ENCODE data around the gene COL25A1. TPM values are rescaled to one million over a fixed set of nuclear protein-coding genes. Genes with fewer than 3 reads are reported as not detected.

COL25A1 gene
- polyA plus RNA-seq, 1 experiment: not detected

DNA sequence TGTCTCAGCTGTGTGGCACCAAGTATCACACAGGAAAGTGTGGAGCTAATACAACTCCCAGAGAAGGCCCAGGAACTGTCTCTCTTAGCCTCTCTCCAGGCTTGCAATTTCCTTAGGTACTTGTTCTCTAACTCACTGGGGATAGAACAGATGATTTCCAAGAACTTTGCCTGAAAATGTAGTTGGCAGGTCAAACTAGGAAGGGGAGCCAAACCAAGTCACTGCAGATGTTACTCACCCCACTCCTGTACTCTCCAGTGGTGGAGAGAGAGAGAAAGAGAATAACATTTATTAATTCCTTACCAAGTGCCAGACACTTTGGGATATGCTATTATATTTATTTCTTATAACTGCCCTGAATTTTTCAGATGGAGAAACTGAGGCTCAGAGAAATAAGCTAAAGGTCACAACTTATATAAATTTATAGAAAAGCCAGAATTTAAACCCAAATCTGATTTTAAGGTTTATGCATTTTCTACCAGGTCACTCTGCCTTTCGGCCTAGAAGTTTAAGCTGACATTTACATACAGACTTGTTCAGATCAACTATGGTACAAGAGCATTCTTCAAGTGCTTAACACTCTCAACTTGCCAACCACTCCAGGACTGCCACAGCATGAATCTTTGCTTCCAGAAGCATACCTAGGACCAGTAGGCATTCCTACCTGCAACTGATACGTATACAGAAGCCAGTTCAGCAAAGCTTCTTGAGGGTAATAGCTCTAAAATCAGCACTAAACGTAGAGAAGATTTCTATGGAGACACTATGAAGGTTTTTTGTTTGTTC, 291.0 kb downstream of the COL25A1 start:
- Histone ChIP-seq H3K36me3 (ENCODE audit: control insufficient read depth, insufficient read depth, low read length) (no peaks in the 10 kb centered on the region), H3K4me3 (ENCODE audit: low read depth, low read length) (no peak overlapping the region), H3K27me3 (ENCODE audit: control insufficient read depth, insufficient read depth, low read length) (no peaks in the 10 kb centered on the region)
- ChIA-PET POLR2A (no interaction called here), CTCF (no interaction called here)
- no peak for DNase-seq (ENCODE audit: low read depth)
- TF ChIP-seq, protein P1, sequence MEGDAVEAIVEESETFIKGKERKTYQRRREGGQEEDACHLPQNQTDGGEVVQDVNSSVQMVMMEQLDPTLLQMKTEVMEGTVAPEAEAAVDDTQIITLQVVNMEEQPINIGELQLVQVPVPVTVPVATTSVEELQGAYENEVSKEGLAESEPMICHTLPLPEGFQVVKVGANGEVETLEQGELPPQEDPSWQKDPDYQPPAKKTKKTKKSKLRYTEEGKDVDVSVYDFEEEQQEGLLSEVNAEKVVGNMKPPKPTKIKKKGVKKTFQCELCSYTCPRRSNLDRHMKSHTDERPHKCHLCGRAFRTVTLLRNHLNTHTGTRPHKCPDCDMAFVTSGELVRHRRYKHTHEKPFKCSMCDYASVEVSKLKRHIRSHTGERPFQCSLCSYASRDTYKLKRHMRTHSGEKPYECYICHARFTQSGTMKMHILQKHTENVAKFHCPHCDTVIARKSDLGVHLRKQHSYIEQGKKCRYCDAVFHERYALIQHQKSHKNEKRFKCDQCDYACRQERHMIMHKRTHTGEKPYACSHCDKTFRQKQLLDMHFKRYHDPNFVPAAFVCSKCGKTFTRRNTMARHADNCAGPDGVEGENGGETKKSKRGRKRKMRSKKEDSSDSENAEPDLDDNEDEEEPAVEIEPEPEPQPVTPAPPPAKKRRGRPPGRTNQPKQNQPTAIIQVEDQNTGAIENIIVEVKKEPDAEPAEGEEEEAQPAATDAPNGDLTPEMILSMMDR (IDR thresholded peaks at IDR 0.05; ENCODE audit: insufficient read depth, low read depth, low read length): no peak

DNA sequence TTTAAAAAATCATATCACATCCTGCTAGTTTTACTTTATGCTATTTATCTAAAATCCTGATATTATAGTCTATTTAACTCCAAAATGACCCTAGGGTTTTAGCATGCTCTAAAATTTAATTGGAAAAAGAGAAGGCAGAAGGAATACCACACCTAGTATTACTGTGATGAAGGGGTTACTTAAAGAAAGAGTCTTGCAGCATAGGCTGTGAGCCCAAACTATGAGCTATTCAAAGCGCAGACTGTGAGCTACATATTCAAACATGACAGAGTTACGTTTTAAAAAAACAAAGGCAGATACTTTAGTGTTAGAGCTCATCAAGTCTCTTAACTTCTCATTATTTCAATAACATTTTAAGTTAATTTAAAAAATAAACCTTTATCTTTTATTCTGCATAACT, 291.9 kb downstream of the COL25A1 start:
- POLR2A ChIA-PET: no interaction called here

DNA sequence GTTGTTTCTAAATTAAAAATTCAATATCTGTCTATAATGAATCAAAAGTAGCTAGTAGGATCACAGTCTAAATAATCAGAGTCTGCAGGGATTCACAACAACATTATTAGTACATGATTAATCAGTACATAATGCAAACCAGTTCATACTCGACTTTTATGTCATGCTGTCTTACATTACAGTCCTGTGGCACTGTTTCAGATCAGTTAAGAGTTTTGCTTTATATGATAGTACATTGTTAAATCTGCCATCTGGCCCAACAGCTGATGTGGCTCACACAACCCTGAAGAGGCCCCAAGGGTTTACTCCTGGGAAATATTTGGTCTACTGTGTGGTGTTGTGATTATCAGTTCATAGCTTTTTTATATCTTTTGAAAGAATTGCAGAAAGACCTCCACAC, 292.5 kb downstream of the COL25A1 start:
- Histone ChIP-seq H3K27me3 (ENCODE audit: control insufficient read depth, insufficient read depth, low read length) (no peaks in the 10 kb centered on the region), H3K4me3 (ENCODE audit: low read depth, low read length) (no peak overlapping the region), H3K36me3 (ENCODE audit: control insufficient read depth, insufficient read depth, low read length) (no peaks in the 10 kb centered on the region)
- POLR2A ChIA-PET: no interaction called here
- peak; percentile 67 for DNase-seq (ENCODE audit: low read depth)
- TF ChIP-seq, protein P1 (IDR thresholded peaks at IDR 0.05; ENCODE audit: insufficient read depth, low read depth, low read length): no peak
- CTCF ChIA-PET: no interaction called here

More for the DNA sequence above, 291.9 kb downstream of the COL25A1 start:
- DNase-seq (ENCODE audit: low read depth): no peak
- Histone ChIP-seq H3K36me3 (ENCODE audit: control insufficient read depth, insufficient read depth, low read length) (no peaks in the 10 kb centered on the region), H3K4me3 (ENCODE audit: low read depth, low read length) (no peak overlapping the region), H3K27me3 (ENCODE audit: control insufficient read depth, insufficient read depth, low read length) (no peaks in the 10 kb centered on the region)
- TF ChIP-seq, protein P1 (IDR thresholded peaks at IDR 0.05; ENCODE audit: insufficient read depth, low read depth, low read length): no peak
- CTCF ChIA-PET: no interaction called here

DNA sequence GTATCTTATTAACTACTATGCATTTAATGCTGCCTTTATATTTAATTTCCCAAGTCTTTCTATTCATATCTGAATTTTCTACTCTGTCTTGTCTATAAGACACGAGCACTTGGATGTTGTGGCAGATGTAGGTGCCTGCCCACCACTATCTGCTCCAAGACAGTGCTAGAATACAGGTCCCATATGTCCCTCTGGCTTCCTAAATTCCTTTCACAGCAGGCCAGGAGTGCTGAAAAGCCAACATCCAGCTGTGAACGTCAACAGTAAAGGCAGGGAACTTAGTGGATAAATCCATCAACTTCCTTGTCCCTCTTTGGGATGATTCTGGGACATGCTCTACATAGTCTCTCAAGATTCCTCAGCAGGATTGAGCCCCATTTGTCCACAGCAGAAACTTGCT, 294.5 kb downstream of the COL25A1 start:
- H3K27me3 ChIP-seq (ENCODE audit: control insufficient read depth, insufficient read depth, low read length): no peaks in the 10 kb centered on the region
- CTCF ChIA-PET: no interaction called here
- no peak for DNase-seq (ENCODE audit: low read depth)
- POLR2A ChIA-PET: no interaction called here
- TF ChIP-seq, protein P1 (IDR thresholded peaks at IDR 0.05; ENCODE audit: insufficient read depth, low read depth, low read length): no peak
- H3K36me3 ChIP-seq (ENCODE audit: control insufficient read depth, insufficient read depth, low read length): no peaks in the 10 kb centered on the region
- H3K4me3 ChIP-seq (ENCODE audit: low read depth, low read length): no peak overlapping the region

DNA sequence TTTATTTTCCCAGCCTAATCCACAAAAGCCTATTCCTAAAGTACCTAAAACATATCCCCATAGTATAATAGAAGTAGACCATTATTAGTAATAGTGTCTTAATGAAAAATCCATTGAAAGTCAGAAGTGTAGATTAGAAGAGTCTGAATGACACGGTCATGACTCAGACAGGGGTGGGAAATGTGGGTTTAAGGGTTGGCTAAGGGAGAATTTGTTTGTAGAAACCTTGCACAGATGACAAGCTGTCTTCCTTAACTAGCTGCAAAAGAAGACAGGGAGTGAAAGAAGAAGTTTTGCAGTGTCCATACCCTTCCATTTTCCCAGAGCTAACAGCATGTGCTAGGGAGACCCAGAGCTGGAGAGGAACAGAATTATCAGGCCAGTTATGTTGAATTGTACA, 296.9 kb downstream of the COL25A1 start:
- H3K27me3 ChIP-seq (ENCODE audit: control insufficient read depth, insufficient read depth, low read length): peaks cover 1% of the 10 kb centered on the region; the same call in 1 of the 2 replicates
- POLR2A ChIA-PET: interaction anchor here (0.7 kb wide), 1 partner anchor 1107 kb away, joined by 3 read pairs; no protein-coding TSS in a partner anchor
- TF ChIP-seq, protein P1 (IDR thresholded peaks at IDR 0.05; ENCODE audit: insufficient read depth, low read depth, low read length): no peak
- no peak for DNase-seq (ENCODE audit: low read depth)
- H3K36me3 ChIP-seq (ENCODE audit: control insufficient read depth, insufficient read depth, low read length): no peaks in the 10 kb centered on the region
- CTCF ChIA-PET: interaction anchor here (0.8 kb wide), 1 partner anchor 11 kb away, joined by 4 read pairs; no protein-coding TSS in a partner anchor
- no peak overlapping the region for H3K4me3 ChIP-seq (ENCODE audit: low read depth, low read length)

All from BJ (cell line).